GM19468 (cell line): ENCODE results near the gene RBM33.
"Not testable (repeated sequence)": the region's sequence is repeated elsewhere in the genome, so short reads cannot be mapped to it uniquely, and the experiment has no call there.

ENCODE experiments used
- ATAC-seq: cut with Tn5 transposase; IDR thresholded peaks from one replicate; pipeline ENCODE4 v1.9.1; 2021; ENCODE audit warnings: mild to moderate bottlenecking, moderate library complexity, moderate number of reproducible peaks; ENCODE audit not compliant: unreplicated experiment; ENCODE audit errors: extremely low read depth

RBM33 gene

GRCh38 chr7:155644178-155644970 is at the start of gene RBM33:
Gene RBM33, plus strand, starts transcription at chr7:155644661. Its CDS starts 216 bp downstream, at chr7:155644877.
- ATAC-seq: peak; percentile 77

- no peak for ATAC-seq
Observed at GRCh38 chr7:155594961-155595366, 49.5 kb upstream of the RBM33 start.

- ATAC-seq: no peak
Observed at GRCh38 chr7:155597753-155598140, 46.7 kb upstream of the RBM33 start.

DNA sequence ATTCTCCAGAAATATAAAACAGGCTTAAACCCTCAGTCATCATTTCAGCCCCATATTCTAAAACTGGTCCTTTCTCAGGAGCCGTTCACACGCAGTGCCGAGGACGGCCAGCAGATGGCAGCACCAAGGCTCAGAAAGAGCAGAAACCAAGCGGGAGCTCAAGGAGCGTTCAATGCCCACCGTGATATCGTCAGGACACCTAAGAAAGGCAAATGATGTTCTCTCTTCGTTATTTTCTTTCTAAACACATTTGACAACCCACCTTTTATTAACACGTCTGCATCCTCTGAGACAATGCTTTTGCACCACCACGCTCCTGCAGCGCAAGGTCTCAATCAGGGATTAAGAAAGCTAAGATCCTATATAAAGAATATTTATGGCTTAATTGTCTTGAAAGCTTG is 45.7 kb upstream of the RBM33 start:
- no peak for ATAC-seq

DNA sequence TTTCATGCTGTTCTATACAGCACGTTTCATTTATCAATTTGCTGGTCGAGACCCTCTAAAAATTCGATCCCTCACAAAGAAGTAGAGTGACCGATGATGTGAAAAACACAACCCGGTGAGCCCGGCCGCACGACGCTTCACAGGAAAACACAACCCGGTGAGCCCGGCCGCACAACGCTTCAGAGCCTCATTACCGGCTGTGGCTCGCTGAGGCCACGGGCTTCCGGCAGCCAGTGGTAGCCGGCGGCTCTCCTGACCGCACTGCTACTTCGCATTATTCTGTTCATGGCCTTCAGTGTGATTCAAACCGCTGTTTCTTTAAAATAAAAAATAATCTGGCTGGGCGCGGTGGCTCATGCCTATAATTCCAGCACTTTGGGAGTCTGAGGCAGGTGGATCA is 42.3 kb upstream of the RBM33 start:
- no peak for ATAC-seq

DNA sequence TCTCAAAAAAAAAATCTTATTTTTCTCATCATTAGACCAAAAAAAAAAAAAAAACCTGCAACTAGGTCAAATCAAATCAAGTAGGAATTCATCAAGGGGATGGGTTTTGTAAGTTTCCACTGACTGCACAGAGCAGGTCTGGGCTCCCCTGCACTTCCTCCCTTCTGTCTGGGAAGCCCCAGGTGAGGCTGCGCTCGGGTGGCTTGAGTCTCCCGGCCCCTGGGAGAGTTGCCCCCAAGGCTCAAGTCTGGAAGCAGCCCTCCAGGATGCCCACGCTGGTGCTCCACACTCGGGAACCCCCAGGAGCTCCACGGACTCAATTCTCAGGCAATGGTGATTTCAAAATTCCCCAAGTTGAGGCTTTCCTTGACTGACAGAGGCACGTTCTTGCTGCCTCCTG is 41.7 kb upstream of the RBM33 start:
- ATAC-seq: no peak

- ATAC-seq: no peak
Observed at GRCh38 chr7:155603205-155603857, 41.1 kb upstream of the RBM33 start.

- no peak for ATAC-seq
Observed at GRCh38 chr7:155603858-155604503, 40.5 kb upstream of the RBM33 start.

- ATAC-seq: no peak
Observed at GRCh38 chr7:155604504-155604997, 39.9 kb upstream of the RBM33 start.

DNA sequence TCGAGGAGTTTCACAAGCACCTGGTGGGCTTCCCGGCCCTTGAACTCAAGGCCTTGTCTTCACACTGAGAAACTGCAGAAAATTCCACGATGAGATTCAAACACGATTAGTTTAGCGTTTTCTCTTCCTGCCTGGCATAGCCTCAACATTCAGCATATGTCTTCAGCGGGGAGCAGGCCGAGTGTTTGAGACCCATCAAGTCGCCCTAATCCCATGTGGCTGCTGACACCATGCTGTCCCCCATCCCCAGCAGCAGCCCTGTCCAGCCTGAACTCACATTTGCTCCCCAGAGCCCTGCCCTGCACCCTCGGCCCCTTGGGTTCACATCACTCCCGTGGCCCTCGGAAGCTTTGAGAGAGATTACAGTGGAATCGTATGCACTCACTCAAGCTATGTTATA is 35.3 kb upstream of the RBM33 start:
- no peak for ATAC-seq

DNA sequence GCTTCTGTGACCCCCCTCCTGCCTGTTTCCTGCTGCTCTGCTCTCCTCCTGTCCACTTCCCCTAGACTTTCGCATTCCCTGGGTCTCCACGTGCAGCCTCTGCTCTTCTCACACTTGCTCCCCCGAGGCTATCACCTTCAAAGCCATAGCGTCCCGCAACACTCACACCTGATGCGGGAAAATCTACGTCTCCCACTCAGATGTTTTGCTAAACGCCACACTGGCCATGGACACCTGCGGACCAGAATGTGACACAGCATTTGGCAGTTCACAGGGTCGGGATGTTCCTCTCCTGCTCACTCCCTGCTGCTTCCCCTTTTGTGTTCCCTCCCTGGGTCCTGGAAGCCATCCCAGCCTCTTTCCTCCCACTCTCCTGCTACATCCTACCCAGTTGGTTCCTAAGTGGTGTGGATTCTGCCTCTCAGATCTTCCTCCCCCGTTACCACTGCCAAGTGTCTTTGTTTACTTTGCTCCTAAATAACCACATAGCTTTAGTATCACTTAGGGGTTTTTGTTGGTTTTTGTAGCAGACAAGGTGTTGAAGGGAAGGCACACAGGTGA is 33.7 kb upstream of the RBM33 start:
- no peak for ATAC-seq

DNA sequence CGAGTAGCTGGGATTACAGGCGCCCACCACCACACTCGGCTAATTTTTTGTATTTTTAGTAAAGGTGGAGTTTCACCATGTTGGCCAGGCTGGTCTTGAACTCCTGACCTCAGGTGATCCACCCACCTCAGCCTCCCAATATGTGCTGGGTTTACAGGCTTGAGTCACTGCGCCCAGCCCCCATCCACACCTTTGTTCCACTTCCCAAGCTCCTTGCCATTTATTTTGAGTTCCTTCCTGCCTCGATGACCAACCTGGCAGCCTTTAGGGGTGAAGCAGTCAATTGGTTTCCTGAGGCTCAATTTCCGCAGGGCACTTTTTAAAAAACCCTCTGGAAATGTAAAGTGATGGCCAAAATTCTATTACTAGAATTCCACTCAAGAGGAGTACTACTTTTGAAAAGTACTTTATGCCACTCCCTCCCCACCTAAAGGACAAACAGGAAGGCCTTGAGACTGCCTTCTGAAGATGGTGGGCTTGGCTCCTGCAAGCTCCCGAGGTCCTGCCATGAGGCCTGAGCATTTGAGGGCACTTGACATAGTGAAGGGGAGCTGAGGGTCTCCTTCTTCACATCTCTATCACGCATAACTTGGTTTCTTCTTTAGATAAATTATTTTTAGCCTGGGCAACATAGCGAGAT is 32.5 kb upstream of the RBM33 start:
- no peak for ATAC-seq

- no peak for ATAC-seq
Observed at GRCh38 chr7:155612658-155613057, 31.8 kb upstream of the RBM33 start.

DNA sequence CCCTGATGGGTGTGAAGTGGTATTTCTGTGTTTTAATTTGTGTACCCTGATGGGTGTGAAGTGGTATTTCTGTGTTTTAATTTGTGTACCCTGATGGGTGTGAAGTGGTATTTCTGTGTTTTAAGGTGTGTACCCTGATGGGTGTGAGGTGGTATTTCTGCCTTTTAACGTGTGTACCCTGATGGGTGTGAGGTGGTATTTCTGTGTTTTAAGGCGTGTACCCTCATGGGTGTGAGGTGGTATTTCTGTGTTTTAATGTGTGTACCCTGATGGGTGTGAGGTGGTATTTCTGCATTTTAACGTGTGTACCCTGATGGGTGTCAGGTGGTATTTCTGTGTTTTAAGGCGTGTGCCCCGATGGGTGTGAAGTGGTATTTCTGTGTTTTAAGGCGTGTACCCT is 29.4 kb upstream of the RBM33 start:
- not testable (repeated sequence) for ATAC-seq

- ATAC-seq: no peak
Observed at GRCh38 chr7:155618708-155619633, 25.5 kb upstream of the RBM33 start.

DNA sequence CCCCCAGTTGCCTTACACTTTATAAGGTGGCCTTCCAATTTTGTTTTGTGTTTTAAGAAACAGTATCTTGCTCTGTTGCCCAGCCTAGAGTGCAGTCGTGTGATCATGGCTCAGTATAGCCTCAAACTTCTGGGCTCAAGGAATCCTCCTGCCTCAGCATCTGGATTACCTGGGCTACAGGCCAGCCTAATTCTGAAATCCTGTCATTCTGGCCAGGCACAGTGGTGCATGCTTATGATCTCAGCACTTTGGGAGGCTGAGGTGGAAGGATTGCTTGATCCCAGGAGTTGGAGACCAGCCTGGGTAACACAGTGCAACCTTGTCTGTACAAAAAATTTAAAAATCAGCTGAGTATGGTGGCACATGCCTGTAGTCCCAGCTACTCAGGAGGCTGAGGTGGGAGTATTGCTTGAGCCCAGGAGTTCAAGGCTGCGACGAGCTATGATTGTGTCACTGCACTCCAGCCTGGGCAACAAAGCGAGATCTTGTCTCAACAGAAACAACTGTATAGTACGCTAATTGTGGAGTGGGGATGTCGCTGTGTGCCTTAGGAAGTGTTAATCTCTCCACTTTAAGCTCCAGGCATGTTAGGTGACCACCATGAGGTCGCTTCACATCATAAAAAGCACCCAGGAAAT is 24.7 kb upstream of the RBM33 start:
- ATAC-seq: no peak

DNA sequence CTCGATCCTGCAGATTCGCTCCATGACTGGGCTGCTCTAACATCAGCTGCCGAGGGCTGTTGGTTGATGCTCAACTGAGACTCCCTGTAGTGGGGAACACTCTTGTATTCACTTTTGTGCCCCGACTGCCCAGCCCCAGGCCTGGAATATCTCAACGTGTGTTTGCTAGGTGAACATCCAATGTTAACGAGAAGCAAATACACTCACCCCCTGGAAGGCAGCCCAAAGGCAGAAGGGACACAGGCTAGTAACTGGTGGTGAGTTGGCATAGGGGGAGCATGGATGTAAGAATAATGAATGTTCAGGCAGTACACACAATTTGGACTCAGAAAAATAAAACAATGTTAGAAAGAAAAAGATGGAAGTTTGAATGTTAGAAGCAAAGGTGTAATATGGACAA is 24.0 kb upstream of the RBM33 start:
- no peak for ATAC-seq

- ATAC-seq: no peak
Observed at GRCh38 chr7:155621418-155621980, 23.0 kb upstream of the RBM33 start.

DNA sequence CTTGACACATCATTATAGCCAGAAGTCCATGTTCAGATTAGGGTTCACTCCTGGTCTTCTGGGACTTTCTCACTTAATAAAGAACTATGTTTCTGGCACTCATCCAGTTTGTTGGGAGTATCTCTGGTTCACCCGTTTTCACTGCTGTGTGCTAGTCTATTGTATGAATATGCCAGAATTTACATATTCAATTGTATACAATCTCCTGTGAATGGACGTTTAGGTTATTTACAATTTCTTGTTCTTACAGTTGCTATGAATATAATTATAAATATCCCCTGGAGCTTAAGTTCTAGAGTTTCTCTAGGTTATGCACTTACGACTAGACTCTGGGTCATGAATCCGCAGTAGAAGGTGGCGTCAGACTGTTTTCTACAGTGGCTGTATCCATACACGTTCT is 20.0 kb upstream of the RBM33 start:
- ATAC-seq: no peak
